OCI-LY3 (cell line): Measurements from ENCODE around the gene GAPDH.
A peak's percentile ranks its signal among the peaks of the same experiment; 100 is the strongest.
"Not testable (repeated sequence)": the region's sequence is repeated elsewhere in the genome, so short reads cannot be mapped to it uniquely, and the experiment has no call there.

Experiments
- H2AFZ ChIP-seq: fragments of 200-600, 300-600 bp; shearing (Covaris generic); 2 replicates; pipeline ENCODE4 v1.6.0; 2014; ENCODE audit warnings: antibody characterized with exemption, low read depth, low read length
- H3K27ac ChIP-seq: fragments of 200-600, 300-600 bp; sonication (generic); 2 replicates; pipeline ENCODE4 v1.5.1; 2014; ENCODE audit warnings: mild to moderate bottlenecking, low read length, moderate library complexity, mixed read lengths
- H3K27me3 ChIP-seq: fragments of 200-600, 300-600 bp; sonication (generic); 2 replicates; pipeline ENCODE4 v1.6.1; 2014; ENCODE audit warnings: low read depth, low read length, mixed read lengths
- H3K36me3 ChIP-seq: fragments of 200-600, 300-600 bp; sonication (generic); replicated peaks from 2 replicates; pipeline ENCODE3; 2014; ENCODE audit warnings: low read depth, low read length, mixed read lengths
- H3K4me1 ChIP-seq: fragments of 300-600, 200-600 bp; sonication (generic); 2 replicates; pipeline ENCODE4 v1.6.1; 2014; ENCODE audit warnings: low read length, mixed read lengths
- H3K4me2 ChIP-seq: fragments of 200-600, 300-600 bp; sonication (generic); 2 replicates; pipeline ENCODE4 v1.6.1; 2014; ENCODE audit warnings: low read length, mixed read lengths
- H3K4me3 ChIP-seq: fragments of 300-600, 200-600 bp; sonication (generic); 2 replicates; pipeline ENCODE4 v1.5.1; 2014; ENCODE audit warnings: antibody characterized with exemption, mild to moderate bottlenecking, low read length, moderate library complexity
- H3K79me2 ChIP-seq: fragments of 300-600, 200-600 bp; shearing (Covaris generic); 2 replicates; pipeline ENCODE4 v1.6.1; 2014; ENCODE audit warnings: mild to moderate bottlenecking, low read length, mixed read lengths
- H3K9ac ChIP-seq: fragments of 300-600, 200-600 bp; shearing (Covaris generic); 2 replicates; pipeline ENCODE4 v1.6.0; 2014; ENCODE audit warnings: mild to moderate bottlenecking, low read length, moderate library complexity
- H3K9me3 ChIP-seq: fragments of 200-600, 300-600 bp; shearing (Covaris generic); 2 replicates; pipeline ENCODE4 v1.6.1; 2014; ENCODE audit warnings: low read length, mixed read lengths; ENCODE audit not compliant: insufficient read depth
- H4K20me1 ChIP-seq: fragments of 200-600, 300-600 bp; sonication (generic); 2 replicates; pipeline ENCODE4 v1.6.1; 2016; ENCODE audit warnings: low read length, mixed read lengths; ENCODE audit not compliant: insufficient read depth
- EZH2phosphoT487 ChIP-seq: fragments of 200-600 bp; shearing (Covaris generic); IDR thresholded peaks from 2 replicates; pipeline ENCODE4 v1.6.1; 2018; ENCODE audit warnings: antibody characterized with exemption, mixed run types, low read depth
- TF ChIP-seq, protein P1 (sequence below): fragments of 200-600, 300-600 bp; sonication (generic); IDR thresholded peaks from 2 replicates; pipeline ENCODE4 v1.5.1; 2014; ENCODE audit warnings: antibody characterized with exemption, low read length, low read depth

GAPDH gene

DNA sequence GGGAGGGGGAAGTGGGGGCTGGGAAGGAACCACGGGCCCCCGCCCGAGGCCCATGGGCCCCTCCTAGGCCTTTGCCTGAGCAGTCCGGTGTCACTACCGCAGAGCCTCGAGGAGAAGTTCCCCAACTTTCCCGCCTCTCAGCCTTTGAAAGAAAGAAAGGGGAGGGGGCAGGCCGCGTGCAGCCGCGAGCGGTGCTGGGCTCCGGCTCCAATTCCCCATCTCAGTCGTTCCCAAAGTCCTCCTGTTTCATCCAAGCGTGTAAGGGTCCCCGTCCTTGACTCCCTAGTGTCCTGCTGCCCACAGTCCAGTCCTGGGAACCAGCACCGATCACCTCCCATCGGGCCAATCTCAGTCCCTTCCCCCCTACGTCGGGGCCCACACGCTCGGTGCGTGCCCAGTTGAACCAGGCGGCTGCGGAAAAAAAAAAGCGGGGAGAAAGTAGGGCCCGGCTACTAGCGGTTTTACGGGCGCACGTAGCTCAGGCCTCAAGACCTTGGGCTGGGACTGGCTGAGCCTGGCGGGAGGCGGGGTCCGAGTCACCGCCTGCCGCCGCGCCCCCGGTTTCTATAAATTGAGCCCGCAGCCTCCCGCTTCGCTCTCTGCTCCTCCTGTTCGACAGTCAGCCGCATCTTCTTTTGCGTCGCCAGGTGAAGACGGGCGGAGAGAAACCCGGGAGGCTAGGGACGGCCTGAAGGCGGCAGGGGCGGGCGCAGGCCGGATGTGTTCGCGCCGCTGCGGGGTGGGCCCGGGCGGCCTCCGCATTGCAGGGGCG lies at the start of gene GAPDH:
Gene GAPDH, plus strand, starts transcription at position 595 of the 772 bp plus-strand sequence. CDS start 316 bp downstream, outside the sequence.
- Histone ChIP-seq H3K79me2 (peaks cover 47% of the 10 kb centered on the region), H3K4me2 (peak within 1 kb of the TSS; percentile 98), H2AFZ (peak within 1 kb of the TSS; percentile 93), H4K20me1 (peaks cover 37% of the 10 kb centered on the region), H3K9ac (peak within 1 kb of the TSS; percentile 98), H3K4me1 (peaks cover 38% of the 10 kb centered on the region), H3K27me3 (no peaks in the 10 kb centered on the region), H3K36me3 (peaks cover 64% of the 10 kb centered on the region), H3K4me3 (peak within 1 kb of the TSS; percentile 88), H3K9me3 (no peaks in the 10 kb centered on the region), H3K27ac (peak within 1 kb of the TSS; percentile 85)
- TF ChIP-seq, protein P1, sequence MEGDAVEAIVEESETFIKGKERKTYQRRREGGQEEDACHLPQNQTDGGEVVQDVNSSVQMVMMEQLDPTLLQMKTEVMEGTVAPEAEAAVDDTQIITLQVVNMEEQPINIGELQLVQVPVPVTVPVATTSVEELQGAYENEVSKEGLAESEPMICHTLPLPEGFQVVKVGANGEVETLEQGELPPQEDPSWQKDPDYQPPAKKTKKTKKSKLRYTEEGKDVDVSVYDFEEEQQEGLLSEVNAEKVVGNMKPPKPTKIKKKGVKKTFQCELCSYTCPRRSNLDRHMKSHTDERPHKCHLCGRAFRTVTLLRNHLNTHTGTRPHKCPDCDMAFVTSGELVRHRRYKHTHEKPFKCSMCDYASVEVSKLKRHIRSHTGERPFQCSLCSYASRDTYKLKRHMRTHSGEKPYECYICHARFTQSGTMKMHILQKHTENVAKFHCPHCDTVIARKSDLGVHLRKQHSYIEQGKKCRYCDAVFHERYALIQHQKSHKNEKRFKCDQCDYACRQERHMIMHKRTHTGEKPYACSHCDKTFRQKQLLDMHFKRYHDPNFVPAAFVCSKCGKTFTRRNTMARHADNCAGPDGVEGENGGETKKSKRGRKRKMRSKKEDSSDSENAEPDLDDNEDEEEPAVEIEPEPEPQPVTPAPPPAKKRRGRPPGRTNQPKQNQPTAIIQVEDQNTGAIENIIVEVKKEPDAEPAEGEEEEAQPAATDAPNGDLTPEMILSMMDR, result no peak
- TF ChIP-seq EZH2phosphoT487, result no peak

DNA sequence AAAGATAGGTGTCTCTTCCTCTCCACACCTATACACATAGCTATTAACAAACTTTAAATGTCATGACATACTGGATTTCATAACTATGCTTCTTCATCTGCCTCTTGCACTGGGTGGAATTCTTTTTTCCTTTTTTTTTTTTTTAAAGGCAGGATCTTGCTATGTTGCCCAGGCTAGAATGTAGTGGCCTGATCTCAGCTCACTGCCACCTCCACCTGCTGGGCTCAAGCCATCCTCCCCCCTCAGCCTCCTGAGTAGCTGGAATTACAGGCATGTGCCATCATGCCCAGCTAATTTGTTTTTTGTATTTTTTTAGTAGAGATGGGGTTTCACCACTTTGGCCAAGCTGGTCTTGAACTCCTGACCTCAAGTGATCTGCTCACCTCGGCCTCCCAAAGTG lies 46.1 kb upstream of the GAPDH start:
- Histone ChIP-seq H4K20me1 (no peaks in the 10 kb centered on the region), H3K36me3 (peaks cover 9% of the 10 kb centered on the region), H3K4me1 (peaks cover 7% of the 10 kb centered on the region), H3K27ac (no peak overlapping the region), H3K27me3 (no peaks in the 10 kb centered on the region), H3K4me2 (no peak overlapping the region), H3K9me3 (no peaks in the 10 kb centered on the region), H3K9ac (no peak overlapping the region), H3K4me3 (no peak overlapping the region), H2AFZ (no peak overlapping the region), H3K79me2 (peaks cover 13% of the 10 kb centered on the region)
- TF ChIP-seq, protein P1, result no peak
- TF ChIP-seq EZH2phosphoT487, result no peak

DNA sequence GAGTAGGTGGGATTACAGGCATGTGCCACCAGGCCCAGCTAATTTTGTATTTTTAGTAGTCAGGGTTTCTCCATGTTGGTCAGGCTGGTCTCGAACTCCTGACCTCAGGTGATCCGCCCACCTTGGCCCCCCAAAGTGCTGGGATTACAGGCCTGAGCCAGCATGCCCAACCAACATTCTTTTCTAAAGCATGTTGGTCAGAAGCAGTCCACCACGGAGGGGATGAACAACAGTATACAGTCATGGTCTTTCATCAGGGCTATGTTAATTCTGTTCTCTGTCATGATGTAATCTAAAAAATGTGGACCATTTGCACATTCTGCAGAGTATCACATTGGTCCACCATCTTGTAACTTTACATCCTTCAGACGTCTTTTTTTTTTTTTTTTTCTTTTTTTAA lies 44.9 kb upstream of the GAPDH start:
- H3K4me1 ChIP-seq, result peaks cover 7% of the 10 kb centered on the region
- H3K9me3 ChIP-seq, result no peaks in the 10 kb centered on the region
- H3K4me3 ChIP-seq, result no peak overlapping the region
- H2AFZ ChIP-seq, result no peak overlapping the region
- peaks cover 9% of the 10 kb centered on the region for H3K36me3 ChIP-seq
- no peak overlapping the region for H3K27ac ChIP-seq
- no peak overlapping the region for H3K4me2 ChIP-seq
- H4K20me1 ChIP-seq, result no peaks in the 10 kb centered on the region
- peaks cover 16% of the 10 kb centered on the region for H3K79me2 ChIP-seq
- no peak overlapping the region for H3K9ac ChIP-seq
- TF ChIP-seq, protein P1, result no peak
- TF ChIP-seq EZH2phosphoT487, result no peak
- H3K27me3 ChIP-seq, result no peaks in the 10 kb centered on the region

DNA sequence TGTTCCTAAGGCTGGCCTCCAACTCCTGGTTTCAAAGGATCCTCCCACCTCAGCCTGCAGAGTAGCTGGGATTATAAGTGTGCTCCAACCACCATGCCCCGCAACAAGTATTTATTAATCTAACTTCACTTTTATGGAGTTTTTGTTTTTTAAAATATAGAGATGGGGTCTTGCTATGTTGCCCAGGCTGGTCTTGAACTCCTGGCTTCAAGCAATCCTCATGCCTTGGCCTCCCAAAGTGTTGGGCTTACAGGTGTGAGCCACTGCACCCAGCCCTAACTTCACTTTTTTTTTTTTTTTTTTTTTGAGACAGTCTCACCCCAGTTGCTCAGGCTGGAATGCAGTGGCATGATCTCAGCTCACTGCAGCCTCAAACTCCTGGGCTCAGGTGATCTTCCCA lies 43.6 kb upstream of the GAPDH start:
- not testable (repeated sequence) for H3K4me2 ChIP-seq, H3K9ac ChIP-seq, H3K9me3 ChIP-seq, H3K4me3 ChIP-seq, H4K20me1 ChIP-seq, H3K27ac ChIP-seq, H3K27me3 ChIP-seq, H2AFZ ChIP-seq
- Histone ChIP-seq H3K4me1 (peaks cover 17% of the 10 kb centered on the region), H3K36me3 (peaks cover 18% of the 10 kb centered on the region), H3K79me2 (peaks cover 28% of the 10 kb centered on the region)
